Activated CD4-positive, alpha-beta T cell treated with anti-CD3 and anti-CD28 coated beads, Interleukin-2, amount 50 U/mL, for 24 hours (primary cell): ENCODE results near the gene ZNF138.
"Not testable (repeated sequence)": the region's sequence is repeated elsewhere in the genome, so short reads cannot be mapped to it uniquely, and the experiment has no call there.

ENCODE experiments used
- DNase-seq, 2 donors: peaks; one replicate each; pipeline ENCODE4 v3.0.0-alpha.2; 2020; ENCODE audit warnings: low read depth in 1 of 2, low spot score in 1 of 2

Gene ZNF138

GRCh38 chr7:64794171-64794844 is at the start of gene ZNF138:
ZNF138 (plus strand) TSS chr7:64794428; CDS start chr7:64794569, 141 bp downstream.
- DNase-seq: peak; percentile 82 to 95

GRCh38 chr7:64744680-64745079 is 49.5 kb upstream of the ZNF138 start:
- no peak for DNase-seq

- no peak for DNase-seq
These were observed 46.4 kb upstream of the ZNF138 start for GRCh38 chr7:64747802-64748201.

GRCh38 chr7:64753032-64753431 is 41.2 kb upstream of the ZNF138 start:
- DNase-seq: no peak

GRCh38 chr7:64755865-64756264 is 38.4 kb upstream of the ZNF138 start:
- no peak for DNase-seq

GRCh38 chr7:64758151-64758550 is 36.1 kb upstream of the ZNF138 start:
- DNase-seq: no peak

GRCh38 chr7:64768824-64769223 is 25.4 kb upstream of the ZNF138 start:
- no peak for DNase-seq

- DNase-seq: no peak
These were observed 19.9 kb upstream of the ZNF138 start for GRCh38 chr7:64774204-64774842.

- no peak for DNase-seq
These were observed 18.9 kb upstream of the ZNF138 start for GRCh38 chr7:64775289-64775688.

GRCh38 chr7:64784842-64785241 is 9.4 kb upstream of the ZNF138 start:
- not testable (repeated sequence) for DNase-seq

- no peak for DNase-seq
These were observed 6.9 kb upstream of the ZNF138 start for GRCh38 chr7:64787295-64787694.

GRCh38 chr7:64789241-64789640 is 5.0 kb upstream of the ZNF138 start:
- DNase-seq: not testable (repeated sequence)

- DNase-seq: no peak
These were observed 997 bp upstream of the ZNF138 start for GRCh38 chr7:64793106-64793755.

- DNase-seq: no peak
These were observed 948 bp downstream of the ZNF138 start for GRCh38 chr7:64795176-64795575.

- DNase-seq: not testable (repeated sequence)
These were observed 4.9 kb downstream of the ZNF138 start for GRCh38 chr7:64799169-64799568.

GRCh38 chr7:64802699-64803098 is 8.5 kb downstream of the ZNF138 start:
- no peak for DNase-seq

GRCh38 chr7:64807731-64808365 is 13.6 kb downstream of the ZNF138 start:
- DNase-seq: no peak

GRCh38 chr7:64811767-64812166 is 17.5 kb downstream of the ZNF138 start:
- no peak for DNase-seq

- DNase-seq: no peak
These were observed 36.7 kb downstream of the ZNF138 start for GRCh38 chr7:64830926-64831325.

- no peak for DNase-seq
These were observed 37.9 kb downstream of the ZNF138 start for GRCh38 chr7:64832136-64832535.

- DNase-seq: no peak
These were observed 40.8 kb downstream of the ZNF138 start for GRCh38 chr7:64834989-64835388.

- DNase-seq: not testable (repeated sequence)
These were observed 41.6 kb downstream of the ZNF138 start for GRCh38 chr7:64835856-64836255.
